HEK293T (cell line): Measurements from ENCODE around the gene ARFIP1.

ENCODE experiments used
- CTCF ChIA-PET: fragments of 350-600 bp; formaldehyde crosslinking; extraction: SDS; loops from one replicate; lab custom pipeline; 2021; ENCODE audit warnings: antibody characterized with exemption, inconsistent platforms; lab: Yijun Ruan, JAX
- POLR2A ChIA-PET: fragments of 350-600 bp; formaldehyde crosslinking; extraction: SDS; loops from one replicate; lab custom pipeline; 2020; ENCODE audit warnings: antibody characterized with exemption, inconsistent platforms; lab: Yijun Ruan, JAX
- DNase-seq: peaks from one replicate; pipeline ENCODE4 v3.0.0; 2012; ENCODE audit warnings: mixed read lengths; ENCODE audit errors: extremely low spot score
- ARNT ChIP-seq: fragments of 450-650 bp; IDR thresholded peaks from 2 replicates; pipeline ENCODE4 v1.6.1; 2017; ENCODE audit warnings: mild to moderate bottlenecking
- BHLHE40 ChIP-seq: fragments of 450-650 bp; IDR thresholded peaks from 2 replicates; pipeline ENCODE4 v1.6.1; 2016; ENCODE audit warnings: mild to moderate bottlenecking, moderate library complexity, borderline replicate concordance
- CTBP1 ChIP-seq: fragments of 450-650 bp; IDR thresholded peaks from 2 replicates; pipeline ENCODE4 v1.6.1; 2016; ENCODE audit warnings: borderline replicate concordance
- ELF4 ChIP-seq: fragments of 450-650 bp; IDR thresholded peaks from 2 replicates; pipeline ENCODE4 v1.6.1; 2017; ENCODE audit warnings: antibody characterized with exemption
- FOXA1 ChIP-seq: fragments of 450-650 bp; IDR thresholded peaks from 2 replicates; pipeline ENCODE4 v1.6.1; 2016; ENCODE audit warnings: mild to moderate bottlenecking
- FOXK2 ChIP-seq: fragments of 450-650 bp; IDR thresholded peaks from 2 replicates; pipeline ENCODE4 v1.6.1; 2016; ENCODE audit warnings: mild to moderate bottlenecking
- FOXM1 ChIP-seq: fragments of 450-650 bp; IDR thresholded peaks from 2 replicates; pipeline ENCODE4 v1.6.1; 2017; ENCODE audit warnings: mild to moderate bottlenecking, borderline replicate concordance
- HDGF ChIP-seq: fragments of 450-650 bp; IDR thresholded peaks from 2 replicates; pipeline ENCODE4 v1.6.1; 2017; ENCODE audit warnings: antibody characterized with exemption, borderline replicate concordance
- L3MBTL2 ChIP-seq: fragments of 450-650 bp; conservative IDR thresholded peaks from 2 replicates; pipeline ENCODE4 v1.6.1; 2016; ENCODE audit warnings: mild to moderate bottlenecking
- LEF1 ChIP-seq: fragments of 450-650 bp; IDR thresholded peaks from 2 replicates; pipeline ENCODE4 v1.6.1; 2017; ENCODE audit warnings: mild to moderate bottlenecking, borderline replicate concordance
- NFRKB ChIP-seq: fragments of 450-650 bp; IDR thresholded peaks from 2 replicates; pipeline ENCODE4 v1.6.1; 2016; ENCODE audit warnings: mild to moderate bottlenecking, moderate library complexity
- PKNOX1 ChIP-seq: fragments of 450-650 bp; IDR thresholded peaks from 2 replicates; pipeline ENCODE4 v1.6.1; 2016
- SP1 ChIP-seq: fragments of 450-650 bp; IDR thresholded peaks from 2 replicates; pipeline ENCODE4 v1.6.1; 2017
- SUZ12 ChIP-seq: fragments of 450-650 bp; IDR thresholded peaks from 2 replicates; pipeline ENCODE4 v1.6.1; 2016; ENCODE audit warnings: mild to moderate bottlenecking
- TARDBP ChIP-seq: fragments of 450-650 bp; IDR thresholded peaks from 2 replicates; pipeline ENCODE4 v1.6.1; 2016
- ZNF384 ChIP-seq: fragments of 450-650 bp; IDR thresholded peaks from 2 replicates; pipeline ENCODE4 v1.6.1; 2016

The ARFIP1 gene

GRCh38 chr4:152935631-152936445, 156.1 kb downstream of the ARFIP1 start, which contains the start of gene FHDC1:
TSS of gene FHDC1 (plus strand) at chr4:152936323. CDS start at chr4:152943058, 6,735 bp downstream.
- ChIA-PET POLR2A (interaction anchor here (1.0 to 1.1 kb wide), 2 partner anchors 8 to 20 kb away, joined by 3 to 4 read pairs; no protein-coding TSS in a partner anchor), CTCF (interaction anchor here (0.5 to 1.0 kb wide), 2 partner anchors 39 to 210 kb away, joined by 3 read pairs; no protein-coding TSS in a partner anchor)
- DNase-seq = peak; percentile 54
- TF ChIP-seq CTBP1 = no peak
- TF ChIP-seq HDGF = no peak
- TF ChIP-seq SP1 = no peak
- no peak for TF ChIP-seq LEF1
- no peak for TF ChIP-seq TARDBP
- no peak for TF ChIP-seq PKNOX1
- no peak for TF ChIP-seq SUZ12
- no peak for TF ChIP-seq ELF4
- no peak for TF ChIP-seq FOXM1
- TF ChIP-seq ARNT = no peak
- no peak for TF ChIP-seq FOXA1
- TF ChIP-seq L3MBTL2 = no peak
- TF ChIP-seq BHLHE40 = no peak
- no peak for TF ChIP-seq NFRKB
- TF ChIP-seq FOXK2 = no peak
- TF ChIP-seq ZNF384 = no peak

DNA sequence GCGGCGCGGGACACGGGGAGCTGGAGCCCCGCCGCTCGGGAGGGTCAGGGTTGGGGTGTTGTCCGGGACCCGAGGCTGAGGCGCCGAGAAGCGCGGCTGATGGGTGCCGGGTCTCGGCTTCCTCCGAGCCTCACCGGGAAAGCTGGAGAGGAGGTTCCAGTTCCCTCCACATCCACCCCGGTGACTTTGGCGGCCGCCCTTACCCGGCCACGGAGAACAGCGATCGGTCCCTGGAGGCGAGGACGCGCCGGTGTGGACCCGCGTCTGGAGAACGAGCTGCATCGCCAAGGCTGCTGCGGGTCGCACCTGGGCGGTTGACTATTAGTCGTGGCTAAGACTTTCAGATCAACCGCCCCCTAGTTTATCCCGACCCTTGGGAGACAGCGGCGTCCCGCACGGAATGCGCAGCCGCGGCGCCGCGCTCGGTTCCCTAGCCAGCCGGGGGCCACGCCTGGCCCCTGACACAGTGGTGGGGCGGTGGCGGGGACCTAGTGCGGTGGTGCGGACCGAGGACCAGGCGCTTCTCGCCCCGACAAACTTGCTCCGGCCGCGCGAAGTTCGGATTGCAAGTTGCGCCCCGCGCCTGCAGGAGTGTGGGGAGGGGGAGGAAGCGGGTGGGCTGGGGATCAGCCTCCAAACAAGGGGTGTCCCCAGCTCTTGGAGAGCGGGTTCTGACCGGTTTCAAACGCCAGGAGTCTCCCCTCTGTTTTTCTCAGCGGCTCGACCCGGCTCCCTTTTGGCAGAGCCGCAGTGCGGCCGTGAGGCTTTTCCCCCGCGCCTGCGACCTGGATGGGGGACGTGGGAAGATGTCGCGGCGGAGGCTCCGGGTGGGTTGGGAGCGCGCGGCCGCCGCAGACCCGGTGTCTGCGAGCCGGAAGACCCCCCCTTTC, 156.9 kb downstream of the ARFIP1 start:
- TF ChIP-seq FOXM1 (0 out of 2 replicates have a peak, but pooled peaks have one; percentile 11), L3MBTL2 (0 out of 2 replicates have a peak, but pooled peaks have one; percentile 16), TARDBP (no peak)
- ChIA-PET POLR2A (interaction anchor here (1.0 to 1.1 kb wide), 2 partner anchors 7 to 20 kb away, joined by 3 to 4 read pairs; no protein-coding TSS in a partner anchor), CTCF (interaction anchor here (0.7 to 1.0 kb wide), 2 partner anchors 24 to 38 kb away, joined by 3 read pairs; no protein-coding TSS in a partner anchor)
- peak; percentile 44 for DNase-seq

GRCh38 chr4:152937336-152938236, 157.8 kb downstream of the ARFIP1 start:
- 0 out of 2 replicates have a peak, but pooled peaks have one; percentile 30 for TF ChIP-seq ZNF384
- TF ChIP-seq LEF1 = no peak
- DNase-seq = peak; percentile 50

DNA sequence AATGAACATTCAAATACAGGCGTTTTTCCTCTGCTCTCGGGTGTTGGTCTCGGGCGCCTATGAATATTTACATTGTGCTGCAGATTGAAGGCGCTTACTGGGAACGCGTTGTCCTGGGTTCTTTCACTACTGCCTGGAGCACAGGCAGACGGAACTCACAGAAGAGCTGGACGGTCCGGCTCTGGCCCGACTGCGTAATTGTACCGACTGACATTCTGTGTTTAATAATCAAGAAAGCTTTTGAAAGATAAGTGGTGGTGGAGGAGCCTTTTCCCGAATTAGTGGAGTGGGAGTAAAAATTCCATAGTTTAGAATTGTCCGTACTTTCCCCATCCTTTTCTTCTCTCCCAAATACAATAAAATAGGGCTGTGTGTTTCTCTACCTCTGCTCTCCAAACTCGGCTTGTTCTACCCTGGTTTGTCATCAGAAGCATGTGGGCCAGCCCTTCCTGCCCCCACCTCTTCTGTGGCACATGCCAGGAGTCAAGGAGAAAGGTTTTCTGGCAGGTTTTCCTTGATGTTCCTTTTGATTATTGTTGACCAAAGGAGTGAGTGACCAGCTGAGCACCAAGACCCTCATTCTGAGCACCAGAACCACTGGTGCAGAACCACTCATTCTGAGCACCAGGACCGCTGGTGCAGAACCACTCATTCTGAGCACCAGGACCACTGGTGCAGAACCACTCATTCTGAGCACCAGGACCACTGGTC, 158.6 kb downstream of the ARFIP1 start:
- POLR2A ChIA-PET = no interaction called here
- DNase-seq = no peak
- TF ChIP-seq HDGF (no peak), ELF4 (no peak), ARNT (no peak), TARDBP (no peak), PKNOX1 (no peak), FOXM1 (no peak), NFRKB (no peak), BHLHE40 (no peak), ZNF384 (no peak), L3MBTL2 (no peak), CTBP1 (no peak), LEF1 (no peak), SP1 (no peak), FOXA1 (no peak), FOXK2 (no peak), SUZ12 (no peak)
- CTCF ChIA-PET = interaction anchor here (0.8 kb wide), 1 partner anchor 137 kb away, joined by 4 read pairs; no protein-coding TSS in a partner anchor

More at GRCh38 chr4:152937336-152938236, 157.8 kb downstream of the ARFIP1 start:
- POLR2A ChIA-PET = no interaction called here
- CTCF ChIA-PET = interaction anchor here (0.7 to 0.8 kb wide), 2 partner anchors 23 to 136 kb away, joined by 3 to 4 read pairs; no protein-coding TSS in a partner anchor

- DNase-seq = no peak
- TF ChIP-seq SUZ12 (no peak), FOXA1 (no peak), ZNF384 (no peak), BHLHE40 (no peak), TARDBP (no peak), LEF1 (no peak), CTBP1 (no peak), NFRKB (no peak), HDGF (no peak), L3MBTL2 (no peak)
- POLR2A ChIA-PET = no interaction called here
- CTCF ChIA-PET = no interaction called here
Measured at GRCh38 chr4:152939621-152940020, 159.9 kb downstream of the ARFIP1 start.
